HepG2 (cell line): ENCODE data around the gene EFNA3. TPM values are rescaled to one million over a fixed set of nuclear protein-coding genes. Genes with fewer than 3 reads are reported as not detected.

Source experiments
- AKAP8 ChIP-seq: sonication (generic); formaldehyde crosslinking; IDR thresholded peaks from 2 replicates; pipeline ENCODE4 v1.5.1; 2020; ENCODE audit warnings: mild to moderate bottlenecking, missing genetic modification reagents
- CHD2 ChIP-seq: IDR thresholded peaks from 2 replicates; pipeline ENCODE4 v1.6.1; 2011; ENCODE audit warnings: low read depth, low read length, improper control_type of control experiment
- ETV5 ChIP-seq: IDR thresholded peaks from 2 replicates; pipeline ENCODE4 v1.6.1; 2018; ENCODE audit warnings: missing biosample characterization, missing genetic modification reagents, inconsistent platforms, borderline replicate concordance
- GLI4 ChIP-seq: sonication (generic); formaldehyde crosslinking; IDR thresholded peaks from 2 replicates; pipeline ENCODE4 v1.5.1; 2020; ENCODE audit warnings: missing genetic modification reagents, mild to moderate bottlenecking, moderate library complexity, borderline replicate concordance
- KAT2B ChIP-seq: fragments of 150-350 bp; IDR thresholded peaks from 2 replicates; pipeline ENCODE4 v1.6.1; 2014; ENCODE audit warnings: low read depth, low read length, borderline replicate concordance
- KLF9 ChIP-seq: IDR thresholded peaks from 2 replicates; pipeline ENCODE4 v1.6.1; 2016; ENCODE audit warnings: low read depth
- MLLT10 ChIP-seq: sonication (generic); formaldehyde crosslinking; IDR thresholded peaks from 2 replicates; pipeline ENCODE4 v1.4.0; 2020; ENCODE audit warnings: missing genetic modification reagents
- MZF1 ChIP-seq: sonication (generic); formaldehyde crosslinking; IDR thresholded peaks from 2 replicates; pipeline ENCODE4 v1.8.1; 2023; ENCODE audit warnings: mild to moderate bottlenecking, missing genetic modification reagents, borderline replicate concordance
- PCBP2 ChIP-seq: fragments of 200-400 bp; formaldehyde crosslinking; optimal IDR thresholded peaks from 2 replicates; pipeline ENCODE3; 2018; ENCODE audit warnings: low read length, low read depth; ENCODE audit not compliant: poor library complexity, severe bottlenecking
- PHF5A ChIP-seq: IDR thresholded peaks from one replicate; pipeline ENCODE4 v1.6.1; 2018; ENCODE audit warnings: low read depth, missing genetic modification reagents; ENCODE audit not compliant: unreplicated experiment
- TGIF2 ChIP-seq: IDR thresholded peaks from 2 replicates; pipeline ENCODE4 v1.6.1; 2016; ENCODE audit warnings: control low read depth, missing compliant biosample characterization
- TP53 ChIP-seq: sonication (generic); formaldehyde crosslinking; conservative IDR thresholded peaks from 2 replicates; pipeline ENCODE4 v1.4.0; 2020; ENCODE audit warnings: missing genetic modification reagents
- ZMYM2 ChIP-seq: sonication (generic); formaldehyde crosslinking; IDR thresholded peaks from 2 replicates; pipeline ENCODE4 v1.8.0; 2022; ENCODE audit warnings: mild to moderate bottlenecking, missing genetic modification reagents
- ZNF317 ChIP-seq: sonication (generic); formaldehyde crosslinking; IDR thresholded peaks from 2 replicates; pipeline ENCODE4 v1.5.0; 2020; ENCODE audit warnings: mild to moderate bottlenecking, missing genetic modification reagents
- ZNF335 ChIP-seq: sonication (generic); formaldehyde crosslinking; IDR thresholded peaks from 2 replicates; pipeline ENCODE4 v1.4.0; 2020; ENCODE audit warnings: missing genetic modification reagents
- ZNF431 ChIP-seq: sonication (generic); formaldehyde crosslinking; IDR thresholded peaks from 2 replicates; pipeline ENCODE4 v1.9.0; 2022; ENCODE audit warnings: missing genetic modification reagents, low read depth, mild to moderate bottlenecking, borderline replicate concordance
- ZNF549 ChIP-seq: sonication (generic); formaldehyde crosslinking; IDR thresholded peaks from 2 replicates; pipeline ENCODE4 v1.5.0; 2020; ENCODE audit warnings: missing genetic modification reagents
- ZSCAN20 ChIP-seq: sonication (generic); formaldehyde crosslinking; IDR thresholded peaks from 2 replicates; pipeline ENCODE4 v1.4.0; 2020; ENCODE audit warnings: missing genetic modification reagents, mild to moderate bottlenecking, borderline replicate concordance
- ZZZ3 ChIP-seq: sonication (generic); formaldehyde crosslinking; IDR thresholded peaks from 2 replicates; pipeline ENCODE4 v1.4.0; 2020; ENCODE audit warnings: missing genetic modification reagents, mild to moderate bottlenecking, borderline replicate concordance
- polyA plus RNA-seq, 8 experiments: library from polyadenylated mRNA; depleted of rRNA in 3 of 8; stranded (reverse) in 7 of 8; unstranded in 1 of 8; fragments of >200 nt; fragmentation: Illumina TruSeq in 4 of 8; extraction: Trizol in 4 of 8; gene quantifications; 2 replicates each; pipeline versions ENCODE4 v1.2.1 to v1.2.3, GENCODE V29; 2011 to 2016; ENCODE audit warnings: low read depth in 4 of 8, missing spikeins in 1 of 8, mixed read lengths in 1 of 8; ENCODE audit not compliant: insufficient read depth in 1 of 8
- total RNA-seq, 5 experiments: library from RNA; depleted of rRNA; stranded (reverse); fragments of >200 nt; fragmentation: Illumina TruSeq; extraction: Trizol; gene quantifications; 2 replicates each; pipeline ENCODE4 v1.2.3, GENCODE V29; 2016; ENCODE audit warnings: low read depth in 1 of 5
- TF ChIP-seq, protein P1 (sequence below): sonication (generic); formaldehyde crosslinking; IDR thresholded peaks from 2 replicates; pipeline ENCODE4 v1.4.0; 2020; ENCODE audit warnings: missing genetic modification reagents
- TF ChIP-seq, protein P2 (sequence below): sonication (generic); formaldehyde crosslinking; IDR thresholded peaks from 2 replicates; pipeline ENCODE4 v1.8.1; 2023; ENCODE audit warnings: mild to moderate bottlenecking, inconsistent platforms, moderate library complexity, missing genetic modification reagents, borderline replicate concordance
- TF ChIP-seq, protein P3 (sequence below): sonication (generic); formaldehyde crosslinking; IDR thresholded peaks from 2 replicates; pipeline ENCODE4 v1.4.0; 2020; ENCODE audit warnings: mild to moderate bottlenecking, missing genetic modification reagents, borderline replicate concordance

Gene EFNA3
- total and polyA plus RNA-seq, 2 of the 13 experiments (the other 11 are each of a cell fraction or from before 2014, with no cell fraction given), result 1.0 to 5.7 TPM

DNA sequence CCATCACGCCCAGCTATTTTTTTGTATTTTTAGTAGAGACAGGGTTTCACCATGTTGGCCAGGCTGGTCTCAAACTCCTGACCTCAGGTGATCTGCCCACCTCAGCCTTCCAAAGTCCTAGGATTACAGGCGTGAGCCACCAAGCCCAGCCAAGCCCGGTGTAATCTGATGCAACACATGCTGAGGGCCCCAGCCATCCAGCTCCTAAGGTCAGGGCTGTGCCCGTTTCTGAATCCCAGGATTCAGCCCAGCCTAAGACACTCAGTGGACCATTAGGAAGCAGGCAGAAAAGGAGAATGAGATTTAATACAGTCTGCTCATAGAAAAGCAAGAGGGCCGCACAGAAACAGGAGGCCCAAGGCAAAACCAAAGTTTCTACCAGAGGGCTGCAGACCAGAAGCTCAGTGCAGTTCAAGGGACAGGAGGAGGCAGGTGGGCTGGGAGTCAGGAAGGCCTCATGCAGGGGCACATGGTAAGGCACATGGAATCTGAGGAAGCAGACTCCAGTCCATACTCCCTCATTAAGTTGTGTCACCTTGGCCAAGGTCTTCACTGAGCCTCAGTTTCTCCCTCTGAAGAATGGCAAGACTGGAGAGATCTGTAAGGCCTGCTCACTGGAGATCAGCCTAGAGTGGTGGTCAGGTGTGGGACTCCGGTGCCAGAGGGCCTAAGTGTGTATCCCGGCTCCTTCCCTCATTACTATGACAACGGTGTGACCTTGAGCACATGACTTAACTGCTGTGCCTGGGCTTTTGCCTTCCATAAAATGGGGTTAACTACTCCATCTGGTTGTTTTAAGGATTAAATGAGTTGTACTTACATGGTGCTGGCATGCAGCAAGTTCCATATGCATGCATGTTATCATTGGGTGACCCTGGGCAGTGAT lies 29.9 kb upstream of the EFNA3 start (continued):
- TF ChIP-seq, protein P1, sequence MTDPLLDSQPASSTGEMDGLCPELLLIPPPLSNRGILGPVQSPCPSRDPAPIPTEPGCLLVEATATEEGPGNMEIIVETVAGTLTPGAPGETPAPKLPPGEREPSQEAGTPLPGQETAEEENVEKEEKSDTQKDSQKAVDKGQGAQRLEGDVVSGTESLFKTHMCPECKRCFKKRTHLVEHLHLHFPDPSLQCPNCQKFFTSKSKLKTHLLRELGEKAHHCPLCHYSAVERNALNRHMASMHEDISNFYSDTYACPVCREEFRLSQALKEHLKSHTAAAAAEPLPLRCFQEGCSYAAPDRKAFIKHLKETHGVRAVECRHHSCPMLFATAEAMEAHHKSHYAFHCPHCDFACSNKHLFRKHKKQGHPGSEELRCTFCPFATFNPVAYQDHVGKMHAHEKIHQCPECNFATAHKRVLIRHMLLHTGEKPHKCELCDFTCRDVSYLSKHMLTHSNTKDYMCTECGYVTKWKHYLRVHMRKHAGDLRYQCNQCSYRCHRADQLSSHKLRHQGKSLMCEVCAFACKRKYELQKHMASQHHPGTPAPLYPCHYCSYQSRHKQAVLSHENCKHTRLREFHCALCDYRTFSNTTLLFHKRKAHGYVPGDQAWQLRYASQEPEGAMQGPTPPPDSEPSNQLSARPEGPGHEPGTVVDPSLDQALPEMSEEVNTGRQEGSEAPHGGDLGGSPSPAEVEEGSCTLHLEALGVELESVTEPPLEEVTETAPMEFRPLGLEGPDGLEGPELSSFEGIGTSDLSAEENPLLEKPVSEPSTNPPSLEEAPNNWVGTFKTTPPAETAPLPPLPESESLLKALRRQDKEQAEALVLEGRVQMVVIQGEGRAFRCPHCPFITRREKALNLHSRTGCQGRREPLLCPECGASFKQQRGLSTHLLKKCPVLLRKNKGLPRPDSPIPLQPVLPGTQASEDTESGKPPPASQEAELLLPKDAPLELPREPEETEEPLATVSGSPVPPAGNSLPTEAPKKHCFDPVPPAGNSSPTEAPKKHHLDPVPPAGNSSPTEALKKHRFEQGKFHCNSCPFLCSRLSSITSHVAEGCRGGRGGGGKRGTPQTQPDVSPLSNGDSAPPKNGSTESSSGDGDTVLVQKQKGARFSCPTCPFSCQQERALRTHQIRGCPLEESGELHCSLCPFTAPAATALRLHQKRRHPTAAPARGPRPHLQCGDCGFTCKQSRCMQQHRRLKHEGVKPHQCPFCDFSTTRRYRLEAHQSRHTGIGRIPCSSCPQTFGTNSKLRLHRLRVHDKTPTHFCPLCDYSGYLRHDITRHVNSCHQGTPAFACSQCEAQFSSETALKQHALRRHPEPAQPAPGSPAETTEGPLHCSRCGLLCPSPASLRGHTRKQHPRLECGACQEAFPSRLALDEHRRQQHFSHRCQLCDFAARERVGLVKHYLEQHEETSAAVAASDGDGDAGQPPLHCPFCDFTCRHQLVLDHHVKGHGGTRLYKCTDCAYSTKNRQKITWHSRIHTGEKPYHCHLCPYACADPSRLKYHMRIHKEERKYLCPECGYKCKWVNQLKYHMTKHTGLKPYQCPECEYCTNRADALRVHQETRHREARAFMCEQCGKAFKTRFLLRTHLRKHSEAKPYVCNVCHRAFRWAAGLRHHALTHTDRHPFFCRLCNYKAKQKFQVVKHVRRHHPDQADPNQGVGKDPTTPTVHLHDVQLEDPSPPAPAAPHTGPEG (CRISPR knock-in tag), result no peak
- TF ChIP-seq ZNF335 (CRISPR knock-in tag), result no peak
- TF ChIP-seq, protein P2, sequence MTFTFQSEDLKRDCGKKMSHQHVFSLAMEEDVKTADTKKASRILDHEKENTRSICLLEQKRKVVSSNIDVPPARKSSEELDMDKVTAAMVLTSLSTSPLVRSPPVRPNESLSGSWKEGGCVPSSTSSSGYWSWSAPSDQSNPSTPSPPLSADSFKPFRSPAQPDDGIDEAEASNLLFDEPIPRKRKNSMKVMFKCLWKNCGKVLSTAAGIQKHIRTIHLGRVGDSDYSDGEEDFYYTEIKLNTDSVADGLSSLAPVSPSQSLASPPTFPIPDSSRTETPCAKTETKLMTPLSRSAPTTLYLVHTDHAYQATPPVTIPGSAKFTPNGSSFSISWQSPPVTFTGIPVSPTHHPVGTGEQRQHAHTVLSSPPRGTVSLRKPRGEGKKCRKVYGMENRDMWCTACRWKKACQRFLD, result no peak
- no peak for TF ChIP-seq ZNF317 (CRISPR knock-in tag)
- TF ChIP-seq KLF9, result no peak
- no peak for TF ChIP-seq CHD2
- TF ChIP-seq TGIF2 (CRISPR knock-in tag), result no peak
- no peak for TF ChIP-seq GLI4
- TF ChIP-seq AKAP8 (CRISPR knock-in tag), result no peak
- TF ChIP-seq PHF5A (CRISPR knock-in tag), result no peak
- TF ChIP-seq KAT2B, result no peak
- no peak for TF ChIP-seq ZNF431 (CRISPR knock-in tag)
- no peak for TF ChIP-seq ZNF549 (CRISPR knock-in tag)
- no peak for TF ChIP-seq MZF1 (CRISPR knock-in tag)
- no peak for TF ChIP-seq PCBP2
- no peak for TF ChIP-seq ZZZ3
- TF ChIP-seq, protein P3, sequence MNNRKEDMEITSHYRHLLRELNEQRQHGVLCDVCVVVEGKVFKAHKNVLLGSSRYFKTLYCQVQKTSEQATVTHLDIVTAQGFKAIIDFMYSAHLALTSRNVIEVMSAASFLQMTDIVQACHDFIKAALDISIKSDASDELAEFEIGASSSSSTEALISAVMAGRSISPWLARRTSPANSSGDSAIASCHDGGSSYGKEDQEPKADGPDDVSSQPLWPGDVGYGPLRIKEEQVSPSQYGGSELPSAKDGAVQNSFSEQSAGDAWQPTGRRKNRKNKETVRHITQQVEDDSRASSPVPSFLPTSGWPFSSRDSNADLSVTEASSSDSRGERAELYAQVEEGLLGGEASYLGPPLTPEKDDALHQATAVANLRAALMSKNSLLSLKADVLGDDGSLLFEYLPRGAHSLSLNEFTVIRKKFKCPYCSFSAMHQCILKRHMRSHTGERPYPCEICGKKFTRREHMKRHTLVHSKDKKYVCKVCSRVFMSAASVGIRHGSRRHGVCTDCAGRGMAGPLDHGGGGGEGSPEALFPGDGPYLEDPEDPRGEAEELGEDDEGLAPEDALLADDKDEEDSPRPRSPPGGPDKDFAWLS, result no peak
- no peak for TF ChIP-seq ZSCAN20 (CRISPR knock-in tag)
- no peak for TF ChIP-seq ZMYM2
- no peak for TF ChIP-seq ETV5 (CRISPR knock-in tag)
- TF ChIP-seq MLLT10, result no peak
- TF ChIP-seq TP53 (CRISPR knock-in tag), result no peak
